Measurements from ENCODE around the gene CREB5.

- no peak for TF ChIP-seq EZH2phosphoT487 (IDR thresholded peaks at IDR 0.05; ENCODE audit: borderline replicate concordance)
- no peak for TF ChIP-seq CTCF (conservative IDR thresholded peaks at IDR 0.05; ENCODE audit: low read length)
Measured at GRCh38 chr7:28529755-28530154, 117.4 kb downstream of the CREB5 start.

Data from Loucy (cell line).